ENCODE results near the gene TARS3.

GRCh38 chr15:101619615-101619865 lies 104.7 kb downstream of the TARS3 start:
- TF ChIP-seq CTCF (conservative IDR thresholded peaks at IDR 0.05) (no peak), EZH2 (IDR thresholded peaks at IDR 0.05; ENCODE audit: low read depth) (no peak)
